Type B pancreatic cell (in vitro differentiated cells): Measurements from ENCODE around the gene KLHL11. TPM values are rescaled to one million over a fixed set of nuclear protein-coding genes. Genes with fewer than 3 reads are reported as not detected.

ENCODE experiments used
- DNase-seq: peaks from one replicate; pipeline ENCODE4 v3.0.0; 2021; ENCODE audit warnings: mixed read lengths; ENCODE audit not compliant: unreplicated experiment; ENCODE audit errors: extremely low spot score
- H3K27ac Mint-ChIP-seq: 2 replicates; pipeline ENCODE4 v1.8.0; 2021; ENCODE audit warnings: mild to moderate bottlenecking, mixed read lengths
- H3K27me3 Mint-ChIP-seq: 2 replicates; pipeline ENCODE4 v1.8.0; 2021; ENCODE audit warnings: mixed read lengths
- H3K36me3 Mint-ChIP-seq: 2 replicates; pipeline ENCODE4 v1.8.0; 2021; ENCODE audit warnings: mixed read lengths
- H3K4me1 Mint-ChIP-seq: one replicate; pipeline ENCODE4 v1.8.0; 2021; ENCODE audit warnings: mixed read lengths; ENCODE audit not compliant: unreplicated experiment
- H3K4me3 Mint-ChIP-seq: 2 replicates; pipeline ENCODE4 v1.8.0; 2021; ENCODE audit warnings: mild to moderate bottlenecking, mixed read lengths
- H3K9me3 Mint-ChIP-seq: 2 replicates; pipeline ENCODE4 v1.8.0; 2021; ENCODE audit warnings: mixed read lengths
- total RNA-seq: library from RNA; stranded (reverse); gene quantifications from 2 replicates; pipeline ENCODE4 v1.2.1, GENCODE V29; 2021; ENCODE audit warnings: low replicate concordance
- TF ChIP-seq, protein P1 (sequence below): fragments of 200-600 bp; sonication (generic); conservative IDR thresholded peaks from 2 replicates; pipeline ENCODE4 v1.5.0; 2021; ENCODE audit warnings: antibody characterized with exemption, mild to moderate bottlenecking

KLHL11 gene
- total RNA-seq, 1 donor from 2014 or later: 20.6 TPM

DNA sequence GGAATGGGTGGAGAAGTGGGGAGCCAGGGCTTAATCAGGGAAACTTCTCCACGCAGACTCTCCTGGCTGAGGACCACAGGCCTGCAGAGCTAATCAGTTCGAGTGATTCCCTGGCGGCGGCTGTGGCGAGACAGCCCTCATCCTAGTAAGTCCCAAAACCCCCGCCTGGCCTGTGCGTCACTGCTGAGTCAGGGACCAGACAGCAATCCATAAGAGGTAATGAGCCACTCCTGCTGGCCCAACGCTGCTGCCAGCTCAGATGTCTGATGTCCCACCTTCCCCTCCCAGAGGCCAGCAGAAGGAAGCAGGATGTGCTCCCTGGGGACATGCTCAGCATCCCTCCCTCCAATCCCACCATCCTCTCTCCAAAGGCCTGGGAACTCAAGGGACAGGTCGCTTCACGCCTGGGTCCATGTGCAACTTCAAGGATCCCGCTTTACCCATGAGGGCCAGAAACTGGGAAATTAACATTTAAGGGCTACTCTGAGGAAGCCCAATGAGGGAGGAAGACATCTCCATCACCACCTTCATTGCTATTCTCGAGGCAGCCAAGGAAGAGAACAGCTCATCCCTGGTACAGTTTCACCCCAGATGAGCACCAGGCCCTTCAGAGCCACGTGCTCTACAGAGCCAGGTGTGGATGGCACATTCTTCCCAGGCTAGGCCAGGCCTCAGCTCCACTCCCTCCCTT is 45.6 kb upstream of the KLHL11 start:
- TF ChIP-seq, protein P1, sequence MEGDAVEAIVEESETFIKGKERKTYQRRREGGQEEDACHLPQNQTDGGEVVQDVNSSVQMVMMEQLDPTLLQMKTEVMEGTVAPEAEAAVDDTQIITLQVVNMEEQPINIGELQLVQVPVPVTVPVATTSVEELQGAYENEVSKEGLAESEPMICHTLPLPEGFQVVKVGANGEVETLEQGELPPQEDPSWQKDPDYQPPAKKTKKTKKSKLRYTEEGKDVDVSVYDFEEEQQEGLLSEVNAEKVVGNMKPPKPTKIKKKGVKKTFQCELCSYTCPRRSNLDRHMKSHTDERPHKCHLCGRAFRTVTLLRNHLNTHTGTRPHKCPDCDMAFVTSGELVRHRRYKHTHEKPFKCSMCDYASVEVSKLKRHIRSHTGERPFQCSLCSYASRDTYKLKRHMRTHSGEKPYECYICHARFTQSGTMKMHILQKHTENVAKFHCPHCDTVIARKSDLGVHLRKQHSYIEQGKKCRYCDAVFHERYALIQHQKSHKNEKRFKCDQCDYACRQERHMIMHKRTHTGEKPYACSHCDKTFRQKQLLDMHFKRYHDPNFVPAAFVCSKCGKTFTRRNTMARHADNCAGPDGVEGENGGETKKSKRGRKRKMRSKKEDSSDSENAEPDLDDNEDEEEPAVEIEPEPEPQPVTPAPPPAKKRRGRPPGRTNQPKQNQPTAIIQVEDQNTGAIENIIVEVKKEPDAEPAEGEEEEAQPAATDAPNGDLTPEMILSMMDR: no peak
- no peak overlapping the region for H3K27ac Mint-ChIP-seq
- H3K27me3 Mint-ChIP-seq: no peaks in the 10 kb centered on the region
- peaks cover 25% of the 10 kb centered on the region for H3K4me1 Mint-ChIP-seq
- H3K9me3 Mint-ChIP-seq: no peaks in the 10 kb centered on the region
- H3K4me3 Mint-ChIP-seq: no peak overlapping the region
- no peak for DNase-seq
- H3K36me3 Mint-ChIP-seq: peaks cover 28% of the 10 kb centered on the region

DNA sequence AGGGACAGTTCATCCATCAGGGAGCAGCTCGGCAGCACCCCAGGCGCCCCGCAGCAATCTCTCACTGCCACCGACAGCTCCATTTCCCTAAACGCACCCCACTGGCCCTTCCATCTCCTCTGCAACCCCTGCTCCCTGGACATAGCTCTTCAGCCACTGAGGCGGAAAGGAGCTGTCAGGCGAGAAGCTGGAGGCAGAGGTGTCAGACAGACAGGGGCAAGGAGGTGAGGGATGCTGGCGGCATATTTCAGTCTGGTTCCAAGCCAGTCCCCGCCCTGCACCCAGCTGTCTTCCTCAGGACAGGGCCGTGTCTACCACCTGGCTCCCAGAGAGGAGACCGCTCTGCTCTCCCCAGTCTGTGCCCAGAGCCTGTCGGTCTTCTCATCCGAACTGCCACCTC is 43.9 kb upstream of the KLHL11 start:
- H3K27me3 Mint-ChIP-seq: no peaks in the 10 kb centered on the region
- H3K27ac Mint-ChIP-seq: no peak overlapping the region
- DNase-seq: no peak
- TF ChIP-seq, protein P1: no peak
- H3K36me3 Mint-ChIP-seq: peaks cover 28% of the 10 kb centered on the region
- no peaks in the 10 kb centered on the region for H3K9me3 Mint-ChIP-seq
- H3K4me3 Mint-ChIP-seq: no peak overlapping the region
- peaks cover 9% of the 10 kb centered on the region for H3K4me1 Mint-ChIP-seq

DNA sequence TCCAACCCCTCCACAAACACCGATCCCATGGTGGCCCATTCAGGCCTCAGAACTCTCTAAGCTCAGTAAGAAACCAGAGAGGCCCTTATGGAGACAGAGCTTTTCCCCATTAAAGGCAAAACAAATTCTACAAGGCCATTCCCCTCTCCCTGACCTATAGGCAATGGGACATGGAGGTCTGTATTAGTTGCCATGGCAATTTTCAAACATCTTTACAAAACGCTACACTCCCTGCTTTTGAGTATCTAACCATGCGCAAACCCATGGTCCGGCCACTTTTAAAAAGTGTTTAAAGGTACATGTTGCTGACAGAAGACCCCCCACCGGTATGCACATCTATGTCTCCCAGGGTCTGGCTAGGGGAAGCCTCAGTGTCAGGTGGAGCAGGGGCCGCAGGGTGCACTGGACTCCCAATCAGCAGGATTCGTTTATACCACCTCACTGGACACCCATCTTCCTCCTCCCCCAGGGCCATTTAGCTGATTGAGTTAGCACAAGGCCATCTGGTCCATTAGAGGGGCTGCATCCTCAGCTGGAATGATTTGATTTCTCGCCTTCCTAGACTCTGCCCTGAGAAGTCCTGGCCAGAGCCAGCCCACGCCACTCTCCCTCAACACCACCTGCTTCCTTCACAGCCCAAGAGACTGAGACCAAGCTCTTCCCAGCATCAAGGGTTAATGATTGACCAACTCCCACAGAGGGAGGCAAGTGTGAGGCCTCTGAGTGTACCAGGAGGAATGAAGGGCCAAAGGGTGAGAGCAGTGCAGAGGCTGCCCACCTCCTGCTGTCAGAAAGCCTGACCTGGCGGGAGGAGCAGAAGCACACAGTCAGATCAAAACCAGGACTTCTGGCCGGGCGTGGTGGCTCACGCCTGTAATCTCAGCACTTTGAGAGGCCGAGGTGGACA is 42.7 kb upstream of the KLHL11 start:
- Mint-ChIP-seq H3K9me3 (no peaks in the 10 kb centered on the region), H3K36me3 (peaks cover 27% of the 10 kb centered on the region), H3K4me3 (peak overlapping the region; percentile 59), H3K27me3 (no peaks in the 10 kb centered on the region), H3K27ac (peak overlapping the region; percentile 80), H3K4me1 (peaks cover 4% of the 10 kb centered on the region)
- TF ChIP-seq, protein P1: no peak
- DNase-seq: no peak

DNA sequence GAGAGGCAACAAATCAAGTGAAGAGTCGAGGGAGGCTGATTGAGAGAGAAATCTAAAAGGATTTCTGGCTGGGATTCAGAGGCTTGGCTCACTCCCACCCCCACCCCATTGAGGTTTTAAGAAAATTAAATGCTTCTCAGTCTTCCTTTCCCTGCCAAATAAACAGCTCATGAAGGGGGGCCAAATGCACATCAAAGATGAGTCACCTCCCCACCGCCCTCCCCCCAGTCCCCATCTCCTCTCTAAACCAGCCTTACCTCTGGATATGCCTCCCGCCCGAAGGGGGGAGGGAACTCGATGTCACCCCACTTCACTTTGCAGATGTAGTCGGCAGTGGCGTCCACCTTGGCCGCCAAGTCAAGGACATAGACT is 41.9 kb upstream of the KLHL11 start:
- Mint-ChIP-seq H3K4me3 (no peak overlapping the region), H3K4me1 (peaks cover 4% of the 10 kb centered on the region), H3K27me3 (no peaks in the 10 kb centered on the region), H3K27ac (peak overlapping the region; percentile 80), H3K9me3 (no peaks in the 10 kb centered on the region), H3K36me3 (peaks cover 21% of the 10 kb centered on the region)
- TF ChIP-seq, protein P1: no peak
- no peak for DNase-seq

DNA sequence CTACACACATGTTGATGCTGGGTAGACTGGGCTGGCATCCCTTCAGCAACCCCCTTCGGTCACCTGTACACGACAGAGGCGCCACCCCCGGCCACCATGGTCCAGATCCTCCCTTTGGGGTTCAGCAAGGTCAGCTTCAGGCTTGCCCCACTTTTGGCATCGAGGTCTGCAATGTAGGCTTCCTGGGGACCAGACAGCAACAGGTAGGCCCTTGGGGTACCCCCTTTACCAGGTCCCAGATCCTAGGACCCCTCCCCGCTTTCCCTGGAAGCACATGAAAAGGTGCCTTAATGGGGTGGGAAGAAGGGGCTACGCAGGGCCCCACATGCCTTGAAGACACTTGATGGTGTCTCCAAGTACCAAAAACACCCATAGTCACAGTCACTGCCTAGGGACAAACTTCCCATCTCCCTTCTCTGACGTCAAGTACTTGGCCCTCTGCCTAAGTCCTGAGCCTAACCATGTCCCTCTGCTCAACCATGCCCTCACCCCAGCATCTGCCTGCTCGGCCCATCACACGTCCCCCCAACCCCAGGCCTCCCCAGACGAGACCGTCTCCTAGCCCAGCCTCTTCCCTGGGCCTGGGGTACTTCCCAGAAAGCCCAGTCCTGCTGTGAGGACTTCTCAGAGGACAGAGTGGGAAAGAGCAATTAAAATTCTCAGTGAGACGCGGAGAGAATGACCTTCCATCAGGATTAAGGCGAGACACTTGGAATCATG is 41.4 kb upstream of the KLHL11 start:
- H3K27ac Mint-ChIP-seq: peak overlapping the region; percentile 36
- H3K9me3 Mint-ChIP-seq: no peaks in the 10 kb centered on the region
- DNase-seq: no peak
- H3K27me3 Mint-ChIP-seq: no peaks in the 10 kb centered on the region
- no peak overlapping the region for H3K4me3 Mint-ChIP-seq
- H3K36me3 Mint-ChIP-seq: peaks cover 24% of the 10 kb centered on the region
- peaks cover 4% of the 10 kb centered on the region for H3K4me1 Mint-ChIP-seq
- TF ChIP-seq, protein P1: no peak
